SKM-1 (cell line): Measurements from ENCODE around the gene SLC45A1.

ENCODE experiments used
- DNase-seq: peaks from one replicate; lab custom pipeline; 2025; ENCODE audit not compliant: unreplicated experiment; lab: John Stamatoyannopoulos, UW

SLC45A1 gene

GRCh38 chr1:8335246-8335645, 17.3 kb downstream of the SLC45A1 start:
- DNase-seq, result no peak

- no peak for DNase-seq
Observed at GRCh38 chr1:8337776-8338525, 20.0 kb downstream of the SLC45A1 start.

- no peak for DNase-seq
Observed at GRCh38 chr1:8338526-8339202, 20.8 kb downstream of the SLC45A1 start.

GRCh38 chr1:8339203-8339600, 21.3 kb downstream of the SLC45A1 start:
- no peak for DNase-seq

DNA sequence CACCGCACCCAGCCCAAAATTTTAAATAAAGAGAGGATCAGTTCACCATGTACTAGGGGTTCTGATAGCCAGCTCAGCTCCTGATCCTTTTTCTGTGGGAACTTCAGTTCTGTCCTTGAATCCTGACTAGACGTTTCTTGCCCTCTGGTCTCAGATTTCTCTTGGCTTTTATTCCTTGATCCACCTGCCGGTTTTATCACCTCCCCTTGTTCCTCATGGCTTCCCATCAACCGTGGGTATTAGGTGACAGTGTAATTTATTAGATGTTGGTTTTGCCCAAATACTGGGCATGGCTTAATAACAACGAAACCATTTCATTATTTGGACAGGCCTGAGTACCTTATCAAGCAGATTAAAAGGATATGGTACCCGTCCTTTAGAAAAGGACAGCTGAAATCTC, 22.5 kb downstream of the SLC45A1 start:
- DNase-seq, result no peak

GRCh38 chr1:8342325-8342724, 24.4 kb downstream of the SLC45A1 start:
- no peak for DNase-seq

GRCh38 chr1:8343044-8343443, 25.1 kb downstream of the SLC45A1 start:
- DNase-seq, result no peak

DNA sequence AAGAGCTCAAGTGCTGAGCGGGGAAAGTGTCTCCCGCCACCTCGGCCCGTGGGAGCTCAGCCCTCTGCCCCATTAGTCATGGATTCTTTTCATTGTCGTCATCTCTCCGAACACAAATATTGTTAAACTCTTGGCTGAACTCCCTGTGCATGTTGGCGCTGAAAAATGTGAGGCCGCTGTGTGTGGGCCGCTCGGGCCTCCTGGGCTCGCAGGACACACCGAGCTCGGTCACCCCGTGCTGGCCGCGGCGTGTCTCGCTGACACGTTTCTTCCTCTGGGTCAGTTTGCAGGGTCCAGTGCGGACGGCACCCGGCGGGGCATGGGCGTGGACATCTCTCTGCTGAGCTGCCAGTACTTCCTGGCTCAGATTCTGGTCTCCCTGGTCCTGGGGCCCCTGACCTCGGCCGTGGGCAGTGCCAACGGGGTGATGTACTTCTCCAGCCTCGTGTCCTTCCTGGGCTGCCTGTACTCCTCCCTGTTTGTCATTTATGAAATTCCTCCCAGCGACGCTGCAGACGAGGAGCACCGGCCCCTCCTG, 25.6 kb downstream of the SLC45A1 start:
- no peak for DNase-seq

DNA sequence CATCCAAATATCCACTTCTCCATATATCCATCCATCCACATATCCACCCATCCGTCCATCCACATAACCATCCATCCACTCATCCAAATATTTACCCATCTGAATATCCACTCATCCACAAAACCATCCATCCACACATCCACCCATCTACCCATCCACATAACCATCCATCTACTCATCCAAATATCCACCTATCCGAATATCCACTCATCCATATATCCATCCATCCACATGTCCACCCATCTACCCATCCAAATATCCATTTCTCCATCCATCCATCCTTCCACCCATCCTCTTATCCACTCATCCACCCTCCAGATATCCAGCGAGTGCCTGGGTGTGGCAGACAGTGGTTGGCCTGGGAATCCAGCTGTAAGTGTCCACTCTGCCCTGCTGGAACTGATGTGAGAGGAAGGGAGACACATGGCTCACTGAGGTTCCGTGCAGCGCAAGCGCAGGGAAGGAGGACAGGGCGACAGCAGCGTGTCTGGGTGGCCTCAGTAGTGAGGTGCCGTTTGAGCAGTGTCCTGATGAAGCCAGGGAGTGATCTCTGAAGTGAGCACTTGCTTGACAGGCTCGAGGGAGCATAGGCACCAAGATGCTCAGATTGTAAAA, 27.1 kb downstream of the SLC45A1 start:
- DNase-seq, result no peak

DNA sequence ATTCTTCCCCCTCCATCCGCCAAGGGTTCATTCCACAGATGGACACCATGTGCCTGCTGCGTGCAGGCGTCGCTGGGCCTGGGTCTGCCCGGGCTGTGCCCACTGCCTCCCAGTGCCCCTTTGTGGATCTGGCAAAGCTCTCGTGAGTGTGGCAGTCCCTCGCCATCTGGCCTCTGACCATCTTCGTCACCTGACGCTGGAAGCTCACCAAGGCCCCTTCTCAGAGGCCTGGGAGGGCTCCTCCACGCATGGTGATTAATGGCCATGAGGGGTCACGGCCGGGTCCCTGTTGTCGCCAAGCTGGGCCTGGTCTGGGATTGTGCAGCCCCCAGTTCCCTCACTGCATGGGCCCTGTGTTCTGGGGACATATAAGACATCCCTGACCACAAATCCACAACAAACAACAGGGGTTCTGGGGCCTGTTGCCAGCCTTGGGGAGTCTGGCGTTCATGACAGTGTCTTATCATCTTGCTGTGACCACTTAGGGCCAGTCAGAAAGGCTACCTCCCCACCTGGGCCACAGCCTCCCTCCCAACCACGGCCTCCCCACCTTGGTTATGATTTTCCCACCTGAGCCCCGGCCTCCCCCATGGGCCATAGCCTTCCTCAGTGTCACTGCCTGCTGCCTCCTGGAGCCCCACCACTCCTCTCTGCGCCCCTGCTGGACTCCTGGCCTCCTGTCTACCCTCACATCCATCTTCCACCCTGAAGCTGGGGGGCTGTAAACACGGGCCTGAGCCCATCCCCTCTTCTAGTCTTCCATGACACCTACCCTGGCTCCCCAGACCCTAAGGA, 27.9 kb downstream of the SLC45A1 start:
- no peak for DNase-seq

DNA sequence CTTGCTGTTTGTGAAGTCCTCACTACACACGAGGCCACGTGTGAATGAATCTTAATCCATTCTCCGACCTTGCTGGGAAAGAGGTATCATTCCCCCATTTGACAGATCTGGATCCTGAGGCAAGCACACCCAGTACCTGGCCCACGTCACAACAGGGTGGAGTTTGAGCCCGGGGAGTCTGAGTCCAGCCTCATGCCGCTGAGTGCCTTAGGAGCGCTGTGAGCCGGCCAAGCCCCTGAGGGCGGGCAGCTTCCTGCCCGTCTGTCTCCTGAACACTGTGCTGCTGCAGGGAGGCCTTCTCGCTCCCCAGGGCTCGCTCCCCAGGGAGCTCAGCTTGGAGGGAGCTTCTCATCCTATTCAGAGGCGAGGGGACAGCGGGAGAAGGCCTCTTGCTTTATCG, 29.7 kb downstream of the SLC45A1 start:
- no peak for DNase-seq

- no peak for DNase-seq
Observed at GRCh38 chr1:8348047-8348776, 30.3 kb downstream of the SLC45A1 start.

- DNase-seq, result peak; percentile 15
Observed at GRCh38 chr1:8348777-8349472, 31.0 kb downstream of the SLC45A1 start.

DNA sequence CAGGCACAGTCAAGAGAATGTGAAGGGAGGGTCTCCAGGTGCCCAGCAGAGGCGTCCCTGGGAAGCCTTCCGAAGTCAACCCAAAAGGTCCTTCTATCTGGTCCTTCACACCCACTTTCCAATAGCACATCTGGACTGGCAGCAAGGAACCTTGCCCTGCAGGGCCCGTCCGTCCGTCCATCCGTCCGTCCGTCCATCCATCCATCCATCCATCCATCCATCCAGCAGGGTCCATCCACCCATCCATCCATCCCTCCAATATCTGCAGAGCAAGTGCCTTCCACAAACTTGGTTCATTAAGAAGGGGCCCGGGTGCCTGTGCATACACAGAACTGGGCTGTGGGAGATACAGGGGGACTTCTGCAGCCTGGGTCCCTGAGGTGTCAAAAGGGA, 31.6 kb downstream of the SLC45A1 start:
- DNase-seq, result no peak

DNA sequence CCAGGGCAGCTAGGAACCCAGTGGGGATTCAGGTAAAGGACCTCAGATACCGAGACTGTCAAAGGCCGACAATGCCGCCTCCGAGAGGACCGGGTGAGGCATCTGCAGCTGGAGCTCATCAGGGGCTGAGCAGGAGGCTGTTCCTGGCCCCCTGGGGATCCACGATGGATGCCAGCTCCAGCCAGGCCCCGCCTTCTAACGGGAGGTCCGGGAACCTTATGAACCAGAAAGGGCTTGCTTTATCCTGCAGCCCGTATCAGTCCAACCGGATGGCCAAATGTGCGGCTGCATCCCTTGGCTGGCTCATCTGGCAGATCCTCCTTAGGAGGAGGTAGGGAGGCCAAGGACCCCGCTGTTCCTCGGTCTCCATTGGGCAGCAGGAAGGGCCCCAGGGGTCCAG, 32.0 kb downstream of the SLC45A1 start:
- DNase-seq, result no peak

DNA sequence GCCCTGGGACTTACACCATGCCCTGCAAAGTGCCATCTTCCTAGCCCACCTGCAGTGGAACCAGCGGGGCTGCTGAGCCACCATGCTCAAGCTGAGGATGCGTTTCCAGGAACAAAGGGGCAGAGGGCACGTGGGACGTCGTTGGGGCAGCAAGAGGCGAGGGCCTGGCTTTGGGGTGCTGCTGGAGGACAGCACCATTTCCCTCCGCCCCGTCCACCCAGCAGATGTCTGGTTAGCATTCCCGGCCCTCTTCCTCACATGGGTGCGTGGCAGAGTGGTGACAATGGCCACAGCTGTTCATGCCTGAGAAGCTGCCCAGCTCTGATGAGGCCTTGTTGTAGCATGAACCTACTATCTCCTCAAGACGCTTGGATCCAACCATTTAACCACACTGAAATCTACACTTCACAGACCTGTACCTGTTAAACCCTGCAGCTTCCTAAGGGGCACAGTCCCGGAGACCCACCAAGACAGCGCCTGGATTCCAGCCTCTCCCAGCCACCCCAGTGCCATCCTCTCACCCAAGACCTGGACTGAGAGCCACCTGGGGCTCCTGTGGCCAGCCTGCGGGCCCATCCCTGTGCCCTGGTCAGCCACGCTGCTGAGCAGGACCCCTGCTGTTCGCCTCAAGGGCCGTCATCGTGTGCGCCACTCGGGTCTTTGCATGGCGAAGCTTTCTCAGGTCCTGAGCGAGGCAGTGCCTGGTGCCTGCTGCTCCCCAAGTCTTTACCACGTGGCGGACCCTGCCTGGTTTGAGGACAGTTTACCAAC, 33.2 kb downstream of the SLC45A1 start:
- DNase-seq, result no peak

GRCh38 chr1:8351693-8352470, 34.0 kb downstream of the SLC45A1 start:
- no peak for DNase-seq

DNA sequence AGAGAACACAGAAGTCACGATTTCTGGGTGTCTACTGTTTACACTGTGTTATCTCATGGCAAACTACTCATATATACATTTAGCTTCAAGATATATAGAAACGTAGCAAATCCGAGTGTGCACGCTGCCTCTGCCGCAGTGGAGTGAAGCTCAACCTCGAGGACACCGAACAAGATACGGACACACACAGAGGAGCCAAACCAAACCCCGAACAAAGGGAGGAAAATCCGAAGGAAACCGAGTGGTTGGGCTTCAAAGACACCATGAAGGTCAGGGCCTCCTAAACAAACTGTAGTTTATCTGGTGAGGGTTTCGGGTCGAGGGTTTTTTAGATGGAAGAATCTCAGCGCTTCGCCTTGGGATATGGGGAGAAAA, 34.5 kb downstream of the SLC45A1 start:
- no peak for DNase-seq
